Fibroblast of lung (primary cell): Measurements from ENCODE around the gene PFN1. TPM values are rescaled to one million over a fixed set of nuclear protein-coding genes. Genes with fewer than 3 reads are reported as not detected.

Experiments used
- DNase-seq, 2 donors: peaks; one replicate each; pipeline versions ENCODE4 v3.0.0 to v3.0.0-alpha.2; 2010; ENCODE audit warnings: low read depth in 2 of 2
- H2AFZ ChIP-seq: 2 replicates; pipeline ENCODE4 v1.5.1; 2012; ENCODE audit warnings: low read length, control low read depth, inconsistent platforms
- H3K27ac ChIP-seq: 2 replicates; pipeline ENCODE4 v1.5.1; 2011; ENCODE audit warnings: low read length, control low read depth; ENCODE audit not compliant: insufficient read depth
- H3K27me3 ChIP-seq: 2 replicates; pipeline ENCODE4 v1.5.1; 2011; ENCODE audit warnings: mild to moderate bottlenecking, low read length; ENCODE audit not compliant: control insufficient read depth, insufficient read depth
- H3K36me3 ChIP-seq: 2 replicates; pipeline ENCODE4 v1.5.1; 2011; ENCODE audit warnings: low read length; ENCODE audit not compliant: control insufficient read depth, insufficient read depth
- H3K4me1 ChIP-seq: 2 replicates; pipeline ENCODE4 v1.5.1; 2011; ENCODE audit warnings: low read length; ENCODE audit not compliant: control insufficient read depth, insufficient read depth; ENCODE audit errors: extremely low read depth
- H3K4me2 ChIP-seq: 2 replicates; pipeline ENCODE4 v1.5.1; 2011; ENCODE audit warnings: low read length, control low read depth; ENCODE audit not compliant: insufficient read depth; ENCODE audit errors: extremely low read depth
- H3K4me3 ChIP-seq, 4 experiments: fragments of 200-600 bp in 1 of 4; sonication (generic) in 1 of 4; replicated peaks in 1 of 4; 2 replicates each; pipeline ENCODE4 v1.5.1; 2011 to 2016; ENCODE audit warnings: low read length in 4 of 4, low read depth in 3 of 4, mild to moderate bottlenecking in 3 of 4, control low read depth in 2 of 4, inconsistent platforms in 1 of 4, mixed read lengths in 1 of 4; ENCODE audit not compliant: insufficient read depth in 1 of 4; ENCODE audit errors: control extremely low read depth in 1 of 4
- H3K79me2 ChIP-seq: 2 replicates; pipeline ENCODE4 v1.5.1; 2012; ENCODE audit warnings: mild to moderate bottlenecking, low read length, inconsistent platforms; ENCODE audit not compliant: control insufficient read depth, insufficient read depth
- H3K9ac ChIP-seq: 2 replicates; pipeline ENCODE4 v1.5.1; 2011; ENCODE audit warnings: mild to moderate bottlenecking, low read length, control low read depth; ENCODE audit not compliant: insufficient read depth
- H3K9me3 ChIP-seq: 2 replicates; pipeline ENCODE4 v1.5.1; 2012; ENCODE audit warnings: low read depth, low read length; ENCODE audit not compliant: control insufficient read depth, insufficient read depth
- H4K20me1 ChIP-seq: 2 replicates; pipeline ENCODE4 v1.5.1; 2011; ENCODE audit warnings: low read length; ENCODE audit not compliant: control insufficient read depth, insufficient read depth; ENCODE audit errors: extremely low read depth
- EZH2 ChIP-seq: IDR thresholded peaks from 2 replicates; pipeline ENCODE4 v1.5.1; 2012; ENCODE audit warnings: low read length, control low read depth, mild to moderate bottlenecking; ENCODE audit errors: missing control alignments
- polyA plus RNA-seq, 2 donors: library from polyadenylated mRNA; depleted of rRNA in 1 of 2; stranded (reverse) in 1 of 2; unstranded in 1 of 2; fragments of >200 nt; gene quantifications; 2 replicates each; pipeline ENCODE4 v1.2.1, GENCODE V29; 2011 to 2012; ENCODE audit warnings: missing spikeins in 1 of 2
- total RNA-seq: library from RNA; depleted of rRNA; stranded (reverse); fragments of >200 nt; gene quantifications from 2 replicates; pipeline ENCODE4 v1.2.1, GENCODE V29; 2014
- TF ChIP-seq, protein P1 (sequence below), 2 donors: IDR thresholded peaks in 1 of 2; conservative IDR thresholded peaks in 1 of 2; 1 replicate in 1 of 2; 2 replicates in 1 of 2; pipeline ENCODE4 v1.5.1; 2011 to 2012; ENCODE audit warnings: low read length in 2 of 2, control low read depth in 1 of 2, inconsistent platforms in 1 of 2, low read depth in 1 of 2, mild to moderate bottlenecking in 1 of 2

PFN1 gene
- total and polyA plus RNA-seq, 2 donors (not counting 1 experiment from before 2014, with no cell fraction given), result 422 to 870 TPM

DNA sequence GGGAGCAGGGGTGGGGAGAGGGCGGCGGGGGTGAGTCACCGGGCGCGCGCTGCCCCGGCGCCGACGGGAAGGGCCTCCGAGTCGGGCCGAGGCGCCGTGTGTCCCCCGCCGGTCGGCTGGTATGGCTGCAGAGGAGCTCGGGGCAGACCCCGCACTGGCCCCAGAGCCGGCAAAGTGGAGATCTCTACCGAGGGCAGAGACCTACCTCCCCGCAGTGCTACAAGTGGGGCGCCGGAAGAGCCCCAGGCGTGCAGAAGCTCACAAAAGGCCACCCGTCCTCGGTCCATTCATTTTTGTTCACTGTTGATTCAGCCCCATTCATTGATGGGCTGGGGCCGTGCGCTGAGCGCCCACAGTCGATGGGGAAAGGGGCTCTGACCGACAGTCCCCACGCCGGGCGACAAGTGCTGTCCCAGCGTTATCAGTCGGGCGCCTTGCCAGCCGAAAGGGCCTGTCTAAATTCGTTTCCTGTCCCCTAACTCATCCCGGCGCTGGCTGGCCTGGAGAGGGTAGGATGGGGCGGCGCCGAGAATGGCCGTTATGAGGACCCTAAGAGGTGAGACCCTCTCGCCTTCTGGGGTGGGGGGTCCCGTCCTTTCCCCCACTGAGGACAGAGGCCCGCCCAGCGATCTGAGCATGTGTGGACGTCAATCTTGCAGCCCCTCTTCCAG is 1.9 kb upstream of the PFN1 start:
- peak overlapping the region; percentile 80 for H3K27ac ChIP-seq
- peak overlapping the region; percentile 9 to 52 (median 30) for H3K4me3 ChIP-seq
- no peak for DNase-seq
- peak overlapping the region; percentile 58 for H3K9ac ChIP-seq
- H3K9me3 ChIP-seq, result no peaks in the 10 kb centered on the region
- H3K4me2 ChIP-seq, result peak overlapping the region; percentile 66
- H3K36me3 ChIP-seq, result peaks cover 8% of the 10 kb centered on the region
- H3K27me3 ChIP-seq, result no peaks in the 10 kb centered on the region
- H2AFZ ChIP-seq, result peak overlapping the region; percentile 19
- peaks cover 31% of the 10 kb centered on the region for H3K79me2 ChIP-seq
- peaks cover 18% of the 10 kb centered on the region for H3K4me1 ChIP-seq
- peaks cover 2% of the 10 kb centered on the region for H4K20me1 ChIP-seq
- TF ChIP-seq, protein P1, sequence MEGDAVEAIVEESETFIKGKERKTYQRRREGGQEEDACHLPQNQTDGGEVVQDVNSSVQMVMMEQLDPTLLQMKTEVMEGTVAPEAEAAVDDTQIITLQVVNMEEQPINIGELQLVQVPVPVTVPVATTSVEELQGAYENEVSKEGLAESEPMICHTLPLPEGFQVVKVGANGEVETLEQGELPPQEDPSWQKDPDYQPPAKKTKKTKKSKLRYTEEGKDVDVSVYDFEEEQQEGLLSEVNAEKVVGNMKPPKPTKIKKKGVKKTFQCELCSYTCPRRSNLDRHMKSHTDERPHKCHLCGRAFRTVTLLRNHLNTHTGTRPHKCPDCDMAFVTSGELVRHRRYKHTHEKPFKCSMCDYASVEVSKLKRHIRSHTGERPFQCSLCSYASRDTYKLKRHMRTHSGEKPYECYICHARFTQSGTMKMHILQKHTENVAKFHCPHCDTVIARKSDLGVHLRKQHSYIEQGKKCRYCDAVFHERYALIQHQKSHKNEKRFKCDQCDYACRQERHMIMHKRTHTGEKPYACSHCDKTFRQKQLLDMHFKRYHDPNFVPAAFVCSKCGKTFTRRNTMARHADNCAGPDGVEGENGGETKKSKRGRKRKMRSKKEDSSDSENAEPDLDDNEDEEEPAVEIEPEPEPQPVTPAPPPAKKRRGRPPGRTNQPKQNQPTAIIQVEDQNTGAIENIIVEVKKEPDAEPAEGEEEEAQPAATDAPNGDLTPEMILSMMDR (conservative IDR thresholded peaks at IDR 0.05 in 1 of 2, IDR thresholded peaks at IDR 0.05 in 1 of 2; ENCODE audit: low read depth in 1 of 2, low read length in 2 of 2), result no peak
- no peak for TF ChIP-seq EZH2

DNA sequence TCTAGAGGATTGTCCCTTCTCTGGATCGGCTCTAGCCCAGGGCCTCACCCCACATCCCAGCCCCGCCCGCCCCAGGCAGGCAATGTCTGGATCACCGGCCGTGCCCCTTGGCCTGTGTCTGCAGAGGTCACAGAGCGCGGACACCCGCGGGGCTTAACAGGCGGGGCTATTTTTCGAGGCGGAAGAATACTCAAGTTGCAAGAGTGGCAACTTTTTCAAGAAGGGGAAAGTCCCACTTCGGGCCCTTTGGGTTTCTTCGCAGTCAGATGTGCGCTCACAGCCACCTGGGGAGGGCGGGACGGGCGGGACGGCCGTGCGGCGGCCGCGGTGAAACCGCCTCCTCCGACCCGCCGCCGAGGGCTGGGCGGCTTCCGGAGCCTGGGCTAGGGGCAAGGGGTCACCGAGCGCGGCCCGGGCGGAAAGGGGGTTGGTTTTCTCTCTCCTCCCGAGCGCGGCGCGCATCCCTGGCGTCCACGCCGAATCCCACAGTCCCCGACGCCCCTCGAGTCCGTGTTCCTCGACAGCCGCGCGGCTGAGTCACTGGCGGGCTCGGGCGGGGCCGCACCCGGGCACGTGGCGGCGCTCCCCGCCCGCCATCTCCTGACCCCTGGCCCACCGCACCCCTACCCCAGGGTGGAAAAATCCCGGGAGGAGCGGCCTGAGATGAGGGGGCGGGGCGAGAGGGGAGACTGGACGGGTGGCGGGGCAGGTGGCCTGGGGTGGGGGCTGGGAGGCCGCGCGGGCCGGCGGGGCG is 1.2 kb upstream of the PFN1 start:
- Histone ChIP-seq H3K9ac (peak overlapping the region; percentile 55), H4K20me1 (peaks cover 2% of the 10 kb centered on the region), H3K4me3 (peak overlapping the region; percentile 47 to 97 (median 60)), H3K27ac (peak overlapping the region; percentile 84), H2AFZ (no peak overlapping the region), H3K79me2 (peaks cover 38% of the 10 kb centered on the region), H3K36me3 (peaks cover 11% of the 10 kb centered on the region), H3K9me3 (no peaks in the 10 kb centered on the region), H3K4me2 (peak overlapping the region; percentile 97), H3K27me3 (no peaks in the 10 kb centered on the region), H3K4me1 (peaks cover 24% of the 10 kb centered on the region)
- TF ChIP-seq, protein P1 (conservative IDR thresholded peaks at IDR 0.05 in 1 of 2, IDR thresholded peaks at IDR 0.05 in 1 of 2; ENCODE audit: low read depth in 1 of 2, low read length in 2 of 2), result no peak
- no peak for TF ChIP-seq EZH2
- DNase-seq, result peak; percentile 71 to 76

DNA sequence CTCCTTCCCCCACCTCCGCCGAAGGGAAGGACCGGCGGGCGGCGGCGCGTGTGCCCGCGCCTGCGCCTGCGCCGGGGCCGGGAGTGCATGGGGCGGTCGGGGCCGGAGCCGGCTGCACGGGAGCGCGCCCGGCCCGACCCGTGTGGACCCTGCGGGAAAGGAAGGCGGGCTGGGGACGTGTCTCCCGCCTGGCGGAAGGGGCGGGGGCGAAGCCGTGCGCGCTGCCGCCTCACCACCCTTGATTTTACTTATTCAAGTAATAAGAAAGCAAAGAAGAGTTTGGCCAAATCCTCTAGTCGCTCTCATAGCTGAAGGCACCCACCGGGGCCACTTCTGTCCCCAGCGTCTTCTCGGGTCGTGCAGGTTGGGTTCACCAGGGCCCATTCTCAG is 596 bp upstream of the PFN1 start:
- Histone ChIP-seq H4K20me1 (peaks cover 2% of the 10 kb centered on the region), H3K4me2 (peak overlapping the region; percentile 99), H3K9ac (peak overlapping the region; percentile 55), H3K4me1 (peaks cover 26% of the 10 kb centered on the region), H3K36me3 (peaks cover 14% of the 10 kb centered on the region), H3K79me2 (peaks cover 44% of the 10 kb centered on the region), H2AFZ (no peak overlapping the region), H3K9me3 (no peaks in the 10 kb centered on the region), H3K27me3 (no peaks in the 10 kb centered on the region), H3K27ac (peak overlapping the region; percentile 84), H3K4me3 (peak overlapping the region; percentile 47 to 97 (median 62))
- peak; percentile 88 to 89 for DNase-seq
- no peak for TF ChIP-seq EZH2
- TF ChIP-seq, protein P1 (conservative IDR thresholded peaks at IDR 0.05 in 1 of 2, IDR thresholded peaks at IDR 0.05 in 1 of 2; ENCODE audit: low read depth in 1 of 2, low read length in 2 of 2), result no peak
